ENCODE data around the gene CGB7. TPM values are rescaled to one million over a fixed set of nuclear protein-coding genes. Genes with fewer than 3 reads are reported as not detected.

CGB7 gene
- total and polyA plus RNA-seq, 10 donors = 0.03 to 0.06 TPM; not detected in 8

DNA sequence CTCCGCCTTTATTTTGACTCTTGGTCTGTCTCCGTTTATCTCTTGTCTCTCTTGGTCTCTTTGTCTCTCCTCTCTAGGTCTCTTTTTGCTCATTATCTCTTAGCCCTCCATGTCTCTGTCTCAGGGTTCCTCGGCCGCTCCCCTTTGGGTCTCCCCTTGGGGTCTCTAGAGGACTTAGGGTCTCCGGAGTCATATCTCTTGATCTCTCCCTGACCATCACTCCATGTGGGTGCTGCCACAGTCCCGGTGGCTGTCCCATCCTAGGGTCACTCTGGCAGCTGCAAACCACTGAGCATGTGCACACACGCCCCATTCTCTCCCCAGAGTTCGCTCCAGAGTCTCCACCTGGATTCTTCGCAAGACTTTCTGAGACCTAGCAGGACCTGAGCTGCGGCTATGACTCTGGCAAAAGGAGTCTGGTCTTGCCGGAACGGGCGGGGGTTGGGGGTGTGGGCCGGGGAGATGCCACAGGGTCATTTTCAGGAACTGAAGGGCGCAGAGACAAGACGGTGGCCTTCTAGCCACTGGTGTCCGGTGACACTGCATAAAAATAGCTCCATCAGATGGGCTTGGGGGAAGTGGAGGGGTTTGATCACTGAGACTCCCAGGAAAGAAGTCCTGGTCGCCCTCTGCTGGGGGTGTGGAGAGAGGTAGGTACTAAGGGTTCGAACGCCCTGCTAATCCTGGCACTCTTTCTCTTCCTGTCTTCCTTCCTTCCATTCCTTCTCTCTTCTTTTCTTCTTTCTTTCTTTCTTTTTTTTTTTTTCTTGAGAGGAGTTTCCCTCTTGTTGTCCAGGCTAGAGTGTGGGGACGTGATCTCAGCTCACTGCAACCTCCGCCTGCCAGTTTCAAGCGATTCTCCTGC lies 16.2 kb upstream of the CGB7 start:
- intact Hi-C loops (cut with DNase I; ENCODE audit: low total_unique reads) = no loop called here
- peaks cover 0 to 82% (median 52%) of the 10 kb centered on the region in 7 donors for H3K27me3 ChIP-seq (replicated peaks in 1 of 7)
- 62 to 68% (median 64%) methylated on average over 22 to 23 of the region's 23 CpGs for WGBS, 5 donors

DNA sequence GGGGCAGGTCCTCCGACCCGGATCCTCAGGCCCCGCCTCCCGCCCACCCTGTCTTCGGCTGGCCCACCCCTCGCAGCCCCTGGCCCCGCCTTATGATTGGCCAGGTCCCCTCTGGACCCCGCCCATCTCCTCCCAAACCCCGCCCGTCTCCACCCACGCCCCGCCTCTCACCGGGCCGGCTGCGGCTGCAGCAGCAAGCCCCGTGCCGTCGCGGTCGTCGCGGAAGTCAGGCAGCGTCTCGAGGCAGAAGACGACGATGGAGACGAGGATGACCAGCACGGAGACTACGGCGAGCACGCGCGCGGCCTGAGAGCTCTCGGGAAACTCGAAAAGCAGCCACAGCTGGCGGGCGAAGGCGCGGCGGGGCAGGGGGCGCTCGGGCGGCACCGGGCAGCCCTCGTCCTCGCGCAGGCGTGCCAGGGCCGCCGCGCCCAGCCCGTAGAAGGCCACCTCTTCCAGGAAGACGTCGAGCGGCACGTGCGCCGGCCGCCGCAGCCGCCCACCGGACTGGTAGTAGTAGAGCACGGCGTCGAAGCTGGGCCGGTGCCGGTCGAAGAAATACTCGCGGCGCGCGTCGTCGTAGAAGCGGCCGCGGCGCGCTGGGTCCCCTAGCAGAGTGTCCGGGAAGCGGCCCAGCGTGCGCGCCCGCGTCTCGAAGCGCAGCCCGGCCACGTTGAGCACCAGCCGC lies 14.5 kb upstream of the CGB7 start:
- no peak for TF ChIP-seq POLR2AphosphoS5 (IDR thresholded peaks at IDR 0.05)
- TF ChIP-seq, protein P1, sequence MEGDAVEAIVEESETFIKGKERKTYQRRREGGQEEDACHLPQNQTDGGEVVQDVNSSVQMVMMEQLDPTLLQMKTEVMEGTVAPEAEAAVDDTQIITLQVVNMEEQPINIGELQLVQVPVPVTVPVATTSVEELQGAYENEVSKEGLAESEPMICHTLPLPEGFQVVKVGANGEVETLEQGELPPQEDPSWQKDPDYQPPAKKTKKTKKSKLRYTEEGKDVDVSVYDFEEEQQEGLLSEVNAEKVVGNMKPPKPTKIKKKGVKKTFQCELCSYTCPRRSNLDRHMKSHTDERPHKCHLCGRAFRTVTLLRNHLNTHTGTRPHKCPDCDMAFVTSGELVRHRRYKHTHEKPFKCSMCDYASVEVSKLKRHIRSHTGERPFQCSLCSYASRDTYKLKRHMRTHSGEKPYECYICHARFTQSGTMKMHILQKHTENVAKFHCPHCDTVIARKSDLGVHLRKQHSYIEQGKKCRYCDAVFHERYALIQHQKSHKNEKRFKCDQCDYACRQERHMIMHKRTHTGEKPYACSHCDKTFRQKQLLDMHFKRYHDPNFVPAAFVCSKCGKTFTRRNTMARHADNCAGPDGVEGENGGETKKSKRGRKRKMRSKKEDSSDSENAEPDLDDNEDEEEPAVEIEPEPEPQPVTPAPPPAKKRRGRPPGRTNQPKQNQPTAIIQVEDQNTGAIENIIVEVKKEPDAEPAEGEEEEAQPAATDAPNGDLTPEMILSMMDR (IDR thresholded peaks at IDR 0.05 in 8 of 11, conservative IDR thresholded peaks at IDR 0.05 in 3 of 11) = no peak
- TF ChIP-seq POLR2A (IDR thresholded peaks at IDR 0.05) = no peak
- peaks cover 0 to 16% (median 6%) of the 10 kb centered on the region in 6 donors for H3K4me1 ChIP-seq
- peaks cover 0 to 94% (median 56%) of the 10 kb centered on the region in 7 donors for H3K27me3 ChIP-seq (replicated peaks in 1 of 7)
- H3K4me3 ChIP-seq = peak overlapping the region in 3 of 8 donors; percentile 3 to 38 (median 3)
- DNase-seq = no peak
- H3K9me3 ChIP-seq = peaks cover 0 to 4% (median 0%) of the 10 kb centered on the region in 8 donors
- 9 to 14% (median 11%) methylated on average over 20 to 93 of the region's 93 CpGs for WGBS, 5 donors
- no peak overlapping the region for H3K27ac ChIP-seq
- intact Hi-C loops (cut with DNase I; ENCODE audit: low total_unique reads) = no loop called here
- H3K36me3 ChIP-seq = no peaks in the 10 kb centered on the region

More for the DNA sequence above, 16.2 kb upstream of the CGB7 start:
- no peak for DNase-seq
- no peak for TF ChIP-seq POLR2AphosphoS5 (IDR thresholded peaks at IDR 0.05)
- TF ChIP-seq, protein P1 (IDR thresholded peaks at IDR 0.05 in 8 of 11, conservative IDR thresholded peaks at IDR 0.05 in 3 of 11) = peak in 1 of 11 experiments; percentile 14
- peaks cover 0 to 4% (median 0%) of the 10 kb centered on the region in 8 donors for H3K9me3 ChIP-seq
- no peak overlapping the region for H3K4me3 ChIP-seq
- peaks cover 0 to 16% (median 6%) of the 10 kb centered on the region in 6 donors for H3K4me1 ChIP-seq
- H3K36me3 ChIP-seq = no peaks in the 10 kb centered on the region
- H3K27ac ChIP-seq = no peak overlapping the region

- DNase-seq = no peak
- H3K27me3 ChIP-seq (replicated peaks in 1 of 7) = peaks cover 0 to 100% (median 70%) of the 10 kb centered on the region in 7 donors
- H3K4me3 ChIP-seq = no peak overlapping the region
- TF ChIP-seq POLR2A (IDR thresholded peaks at IDR 0.05) = no peak
- TF ChIP-seq, protein P1 (IDR thresholded peaks at IDR 0.05 in 8 of 11, conservative IDR thresholded peaks at IDR 0.05 in 3 of 11) = no peak
- no peak for TF ChIP-seq POLR2AphosphoS5 (IDR thresholded peaks at IDR 0.05)
- H3K36me3 ChIP-seq = no peaks in the 10 kb centered on the region
- H3K4me1 ChIP-seq = peaks cover 0 to 16% (median 6%) of the 10 kb centered on the region in 6 donors
- WGBS, 5 donors = 96 to 97% (median 97%) methylated on average over 21 of the region's 21 CpGs
- H3K27ac ChIP-seq = no peak overlapping the region
- intact Hi-C loops (cut with DNase I; ENCODE audit: low total_unique reads) = no loop called here
- H3K9me3 ChIP-seq = peaks cover 0 to 4% (median 0%) of the 10 kb centered on the region in 8 donors
Observed at GRCh38 chr19:49070416-49070815, 12.9 kb upstream of the CGB7 start.

GRCh38 chr19:49069026-49069425 lies 11.5 kb upstream of the CGB7 start:
- H3K4me3 ChIP-seq = no peak overlapping the region
- H3K27me3 ChIP-seq (replicated peaks in 1 of 7) = peaks cover 0 to 100% (median 76%) of the 10 kb centered on the region in 7 donors
- intact Hi-C loops (cut with DNase I; ENCODE audit: low total_unique reads) = no loop called here
- H3K27ac ChIP-seq = no peak overlapping the region
- H3K9me3 ChIP-seq = peaks cover 0 to 4% (median 0%) of the 10 kb centered on the region in 8 donors
- no peak for TF ChIP-seq POLR2A (IDR thresholded peaks at IDR 0.05)
- TF ChIP-seq, protein P1 (IDR thresholded peaks at IDR 0.05 in 8 of 11, conservative IDR thresholded peaks at IDR 0.05 in 3 of 11) = no peak
- TF ChIP-seq POLR2AphosphoS5 (IDR thresholded peaks at IDR 0.05) = no peak
- no peaks in the 10 kb centered on the region for H3K36me3 ChIP-seq
- no peak for DNase-seq
- 87 to 95% (median 92%) methylated on average over 9 of the region's 9 CpGs for WGBS, 5 donors
- H3K4me1 ChIP-seq = peaks cover 0 to 26% (median 12%) of the 10 kb centered on the region in 6 donors
